Chondrocyte (in vitro differentiated cells): Measurements from ENCODE around the gene CREB1. TPM values are rescaled to one million over a fixed set of nuclear protein-coding genes. Genes with fewer than 3 reads are reported as not detected.

Experiments
- DNase-seq: peaks from one replicate; pipeline ENCODE4 v3.0.0; 2021; ENCODE audit warnings: mixed read lengths, low spot score
- H3K27ac Mint-ChIP-seq: one replicate; pipeline ENCODE4 v1.8.0; 2021; ENCODE audit warnings: mild to moderate bottlenecking, moderate library complexity, mixed read lengths; ENCODE audit not compliant: unreplicated experiment
- H3K27me3 Mint-ChIP-seq: 2 replicates; pipeline ENCODE4 v1.8.0; 2021; ENCODE audit warnings: low read depth, mixed read lengths
- H3K36me3 Mint-ChIP-seq: 2 replicates; pipeline ENCODE4 v1.8.0; 2021; ENCODE audit warnings: low read depth, mixed read lengths
- H3K4me1 Mint-ChIP-seq: 2 replicates; pipeline ENCODE4 v1.8.0; 2021; ENCODE audit warnings: low read depth, mild to moderate bottlenecking, mixed read lengths
- H3K4me3 Mint-ChIP-seq: one replicate; pipeline ENCODE4 v1.8.0; 2021; ENCODE audit warnings: mild to moderate bottlenecking, moderate library complexity, mixed read lengths; ENCODE audit not compliant: unreplicated experiment
- H3K9me3 Mint-ChIP-seq: 2 replicates; pipeline ENCODE4 v1.8.0; 2021; ENCODE audit warnings: low read depth, mixed read lengths
- CTCF ChIP-seq: fragments of 200-600 bp; sonication (generic); IDR thresholded peaks from 2 replicates; pipeline ENCODE4 v1.5.0; 2021; ENCODE audit warnings: antibody characterized with exemption, mild to moderate bottlenecking, moderate library complexity
- total RNA-seq: library from RNA; stranded (reverse); gene quantifications from 3 replicates; pipeline ENCODE4 v1.2.1, GENCODE V29; 2021

The CREB1 gene
- total RNA-seq, 1 donor from 2014 or later = 54.2 TPM

DNA sequence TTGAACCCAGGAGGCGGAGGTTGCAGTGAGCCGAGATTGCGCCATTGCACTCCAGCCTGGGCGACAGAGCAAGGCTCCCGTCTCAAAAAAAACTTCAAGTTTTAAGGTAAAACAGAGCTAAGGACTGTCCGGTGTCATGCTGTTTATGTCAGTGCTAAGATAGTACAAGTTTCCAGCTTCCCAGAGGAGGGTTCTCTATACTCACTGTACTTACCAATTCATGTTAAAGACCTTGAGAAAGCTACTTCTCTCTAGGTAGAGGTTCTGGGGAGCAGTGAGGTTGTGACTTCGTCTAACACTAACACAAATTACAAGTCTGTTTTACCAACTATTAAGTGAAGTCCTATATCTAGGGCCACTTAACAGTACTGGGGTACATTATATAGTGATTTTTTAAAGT lies 76.6 kb downstream of the CREB1 start:
- Mint-ChIP-seq H3K4me3 (no peak overlapping the region), H3K9me3 (no peaks in the 10 kb centered on the region), H3K4me1 (no peaks in the 10 kb centered on the region), H3K36me3 (peaks cover 5% of the 10 kb centered on the region), H3K27me3 (no peaks in the 10 kb centered on the region), H3K27ac (no peak overlapping the region)
- no peak for DNase-seq
- TF ChIP-seq CTCF = no peak

- Mint-ChIP-seq H3K36me3 (peaks cover 5% of the 10 kb centered on the region), H3K4me1 (no peaks in the 10 kb centered on the region), H3K4me3 (no peak overlapping the region), H3K9me3 (no peaks in the 10 kb centered on the region), H3K27me3 (no peaks in the 10 kb centered on the region), H3K27ac (no peak overlapping the region)
- no peak for TF ChIP-seq CTCF
- no peak for DNase-seq
These were observed 77.1 kb downstream of the CREB1 start for GRCh38 chr2:207606829-207607228.

DNA sequence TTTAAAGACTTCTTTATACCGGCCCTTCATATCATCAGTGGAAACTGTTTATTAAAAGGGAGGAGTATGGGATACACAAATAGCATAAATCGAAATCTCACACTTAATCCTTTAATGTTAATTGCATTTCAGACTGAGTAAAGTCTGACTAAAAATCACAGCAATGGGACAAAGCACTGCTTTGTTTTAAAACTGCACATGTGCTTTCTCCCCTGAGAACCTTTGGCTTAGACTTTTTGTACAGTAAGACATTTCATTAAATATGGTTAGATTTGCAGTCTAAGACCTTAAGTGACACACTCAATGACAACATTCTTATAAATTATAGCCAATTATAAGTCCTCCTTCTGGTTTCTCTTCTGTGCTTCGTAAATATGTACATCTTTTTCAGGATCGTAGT lies 83.0 kb downstream of the CREB1 start:
- no peaks in the 10 kb centered on the region for H3K27me3 Mint-ChIP-seq
- peaks cover 16% of the 10 kb centered on the region for H3K4me1 Mint-ChIP-seq
- DNase-seq = no peak
- H3K4me3 Mint-ChIP-seq = no peak overlapping the region
- no peak overlapping the region for H3K27ac Mint-ChIP-seq
- no peak for TF ChIP-seq CTCF
- peaks cover 5% of the 10 kb centered on the region for H3K36me3 Mint-ChIP-seq
- H3K9me3 Mint-ChIP-seq = no peaks in the 10 kb centered on the region

DNA sequence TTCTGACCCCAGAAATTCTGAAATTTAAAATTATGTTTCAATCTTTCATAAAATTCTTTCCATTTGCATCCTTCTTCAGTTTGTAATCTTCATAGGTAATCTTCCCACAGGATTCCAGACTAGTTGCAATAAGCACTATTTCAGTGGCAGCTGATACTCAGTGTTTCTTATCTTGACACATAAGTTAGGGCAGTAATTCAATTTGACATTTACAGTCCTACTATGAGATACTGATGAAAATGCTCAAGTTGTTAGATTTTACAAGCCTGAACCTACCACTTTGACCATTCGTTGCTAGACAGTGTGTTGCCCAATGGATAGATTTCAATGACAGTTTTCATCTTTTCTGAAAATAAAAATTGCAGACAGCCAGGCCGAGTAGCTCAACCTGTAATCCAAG lies 85.1 kb downstream of the CREB1 start:
- H3K36me3 Mint-ChIP-seq = peaks cover 5% of the 10 kb centered on the region
- no peak for TF ChIP-seq CTCF

GRCh38 chr2:207616185-207616584 lies 86.4 kb downstream of the CREB1 start:
- Mint-ChIP-seq H3K36me3 (peaks cover 5% of the 10 kb centered on the region), H3K4me1 (peaks cover 19% of the 10 kb centered on the region), H3K27me3 (no peaks in the 10 kb centered on the region), H3K9me3 (no peaks in the 10 kb centered on the region), H3K27ac (peak overlapping the region; percentile 88), H3K4me3 (no peak overlapping the region)
- DNase-seq = no peak
- no peak for TF ChIP-seq CTCF

More for the DNA sequence above, 85.1 kb downstream of the CREB1 start:
- no peaks in the 10 kb centered on the region for H3K9me3 Mint-ChIP-seq
- no peak overlapping the region for H3K27ac Mint-ChIP-seq
- peaks cover 19% of the 10 kb centered on the region for H3K4me1 Mint-ChIP-seq
- H3K27me3 Mint-ChIP-seq = no peaks in the 10 kb centered on the region
- no peak for DNase-seq
- H3K4me3 Mint-ChIP-seq = no peak overlapping the region
